Mucosa of descending colon (tissue), 3 donors: ENCODE results near the gene CPT1B. TPM values are rescaled to one million over a fixed set of nuclear protein-coding genes. Genes with fewer than 3 reads are reported as not detected.

Experiments used
- ATAC-seq: fragments of 200-7000 bp; cut with Tn5 transposase; one replicate; pipeline ENCODE4 v1.9.1; 2020; ENCODE audit warnings: mild to moderate bottlenecking, moderate library complexity
- DNase-seq, 3 donors: peaks; one replicate each; pipeline ENCODE4 v3.0.0-alpha.2; 2020
- H3K36me3 ChIP-seq: fragments of 200-600 bp; one replicate; pipeline ENCODE4 v1.8.0; 2021; ENCODE audit warnings: low read depth, mild to moderate bottlenecking
- H3K4me1 ChIP-seq: fragments of 200-600 bp; one replicate; pipeline ENCODE4 v1.8.0; 2021; ENCODE audit warnings: low read depth, mild to moderate bottlenecking
- H3K4me3 ChIP-seq: fragments of 200-600 bp; one replicate; pipeline ENCODE4 v1.8.0; 2021; ENCODE audit warnings: mild to moderate bottlenecking
- H3K9me3 ChIP-seq: fragments of 200-600 bp; one replicate; pipeline ENCODE4 v1.8.0; 2021; ENCODE audit warnings: mild to moderate bottlenecking
- CTCF ChIP-seq: fragments of 200-600 bp; IDR thresholded peaks from one replicate; pipeline ENCODE4 v1.8.0; 2022; ENCODE audit warnings: antibody characterized with exemption, mild to moderate bottlenecking
- intact Hi-C, 2 donors: fragments of 100-400 bp; cut with DNase I in 1 of 2; cut with micrococcal nuclease in 1 of 2; formaldehyde crosslinking; loops; one replicate each; pipeline versions ENCODE4 v1.11.0 to v1.11.1; 2022; cut with DNase I, micrococcal nuclease
- total RNA-seq, 3 donors: library from RNA; stranded (reverse); fragmentation: NEBNext Ultra II Directional in 2 of 3; extraction: Animal tissue kit (Norgen Biotek cat#: 25700) in 2 of 3; gene quantifications; one replicate each; pipeline versions ENCODE4 v1.2.1 to v1.2.4, GENCODE V29; 2021 to 2023
- donor health status: DM: no; HTN: no; CAD: no; lungs with moderate emphysema.
- donor health status: DM: no; HTN: no; CAD: no.
- donor health status: DM: no; HTN: yes; CAD: no.

The CPT1B gene
- total RNA-seq, 3 donors from 2014 or later: 24.5 to 51.6 (median 29.9) TPM

DNA sequence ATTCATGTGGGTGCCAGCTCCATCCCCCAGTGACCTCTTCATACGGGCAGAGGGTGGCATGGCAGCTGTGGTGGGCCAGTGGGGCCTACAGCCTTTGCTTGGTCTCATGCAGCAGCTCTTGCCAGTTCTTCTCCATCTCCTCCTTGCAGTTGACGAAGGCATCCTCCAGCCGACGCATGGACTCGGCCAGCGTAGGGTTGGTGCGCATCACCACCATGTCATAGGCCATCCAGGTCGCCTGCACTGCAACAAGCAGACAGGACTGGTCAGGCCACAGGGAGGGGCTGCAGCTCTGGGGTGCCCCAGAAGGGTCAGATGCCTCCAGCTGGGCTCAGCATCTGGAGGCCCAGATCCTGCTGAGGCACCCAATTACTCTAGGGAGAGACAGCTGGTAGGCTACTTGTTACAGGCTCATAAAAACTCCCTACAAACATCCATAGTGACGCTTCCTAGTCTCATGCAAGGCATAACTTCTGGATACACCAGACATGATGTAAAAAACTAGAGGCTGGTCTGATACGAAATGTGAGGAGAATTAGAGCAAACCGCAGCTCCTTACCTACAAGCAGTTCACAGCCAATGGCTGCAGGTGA lies 27.0 kb downstream of the CPT1B start:
- DNase-seq (no peak), ATAC-seq (peak; percentile 5)
- no peaks in the 10 kb centered on the region for H3K36me3 ChIP-seq
- no peaks in the 10 kb centered on the region for H3K9me3 ChIP-seq
- no peak overlapping the region for H3K4me3 ChIP-seq
- TF ChIP-seq CTCF: no peak
- H3K4me1 ChIP-seq: peaks cover 7% of the 10 kb centered on the region
- intact Hi-C loops: no loop called here

- no peak for DNase-seq
Measured at GRCh38 chr22:50550395-50550794, 27.8 kb downstream of the CPT1B start.

GRCh38 chr22:50548921-50549790 lies 29.1 kb downstream of the CPT1B start:
- DNase-seq: peak in 2 of 3 donors; percentile 27 to 63
- H3K4me1 ChIP-seq: peaks cover 7% of the 10 kb centered on the region
- peak; percentile 4 for ATAC-seq
- no peak overlapping the region for H3K4me3 ChIP-seq
- TF ChIP-seq CTCF: no peak
- intact Hi-C loops: no loop called here
- no peaks in the 10 kb centered on the region for H3K36me3 ChIP-seq
- no peaks in the 10 kb centered on the region for H3K9me3 ChIP-seq

More at GRCh38 chr22:50550395-50550794, 27.8 kb downstream of the CPT1B start:
- Histone ChIP-seq H3K4me1 (peaks cover 7% of the 10 kb centered on the region), H3K9me3 (no peaks in the 10 kb centered on the region), H3K4me3 (no peak overlapping the region), H3K36me3 (no peaks in the 10 kb centered on the region)
- TF ChIP-seq CTCF: no peak
- no peak for ATAC-seq
- intact Hi-C loops: no loop called here

DNA sequence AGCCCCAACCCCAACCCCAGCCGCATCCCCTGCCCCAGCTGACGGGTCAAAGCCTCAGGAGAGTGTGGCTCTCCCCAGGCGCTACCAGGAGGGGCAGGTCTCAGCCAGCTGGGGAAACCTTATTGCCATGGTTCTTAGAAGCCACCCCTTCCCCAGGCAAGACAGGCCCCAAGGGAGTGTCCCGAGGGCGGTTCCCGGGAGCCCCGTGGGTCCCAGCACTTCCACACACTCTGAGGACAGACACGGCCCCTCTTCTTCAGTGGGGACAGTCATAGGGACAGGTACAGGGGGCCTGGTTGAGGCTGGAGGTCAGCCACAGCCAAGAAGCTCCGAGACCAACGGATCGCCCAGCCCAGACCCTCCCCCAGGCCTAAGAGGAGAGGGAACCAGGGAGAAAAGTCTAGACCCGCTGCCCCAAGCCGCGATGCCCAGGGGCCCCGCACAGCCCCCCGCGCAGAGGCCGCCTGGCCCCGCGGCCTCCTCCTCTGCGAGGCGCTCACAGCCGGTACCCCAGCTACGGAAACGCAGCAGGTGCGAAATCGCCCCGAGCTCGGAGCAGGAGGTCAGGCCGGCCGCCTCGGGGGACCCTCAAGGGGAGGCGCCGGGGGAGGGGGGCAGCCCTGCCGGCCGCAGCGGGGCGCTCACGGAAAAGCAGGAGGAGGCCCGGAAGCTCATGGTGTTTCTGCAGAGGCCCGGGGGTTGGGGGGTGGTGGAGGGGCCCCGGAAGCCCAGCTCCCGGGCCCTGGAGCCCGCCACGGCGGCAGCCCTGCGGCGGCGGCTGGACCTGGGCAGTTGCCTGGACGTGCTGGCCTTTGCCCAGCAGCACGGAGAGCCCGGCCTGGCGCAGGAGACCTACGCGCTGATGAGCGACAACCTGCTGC lies 29.9 kb downstream of the CPT1B start:
- intact Hi-C loops: no loop called here
- TF ChIP-seq CTCF: no peak
- peak in 2 of 3 donors; percentile 59 to 74 for DNase-seq
- Histone ChIP-seq H3K36me3 (no peaks in the 10 kb centered on the region), H3K4me1 (peaks cover 7% of the 10 kb centered on the region), H3K4me3 (no peak overlapping the region), H3K9me3 (no peaks in the 10 kb centered on the region)
- peak; percentile 34 for ATAC-seq

- DNase-seq (peak in 2 of 3 donors; percentile 28 to 57), ATAC-seq (no peak)
- no peak overlapping the region for H3K4me3 ChIP-seq
- intact Hi-C loops: no loop called here
- H3K36me3 ChIP-seq: no peaks in the 10 kb centered on the region
- no peak for TF ChIP-seq CTCF
- no peaks in the 10 kb centered on the region for H3K9me3 ChIP-seq
- H3K4me1 ChIP-seq: peaks cover 7% of the 10 kb centered on the region
Measured at GRCh38 chr22:50547263-50547985, 30.8 kb downstream of the CPT1B start.
